ENCODE measurements around the gene ZNF536.

ZNF536 gene

DNA sequence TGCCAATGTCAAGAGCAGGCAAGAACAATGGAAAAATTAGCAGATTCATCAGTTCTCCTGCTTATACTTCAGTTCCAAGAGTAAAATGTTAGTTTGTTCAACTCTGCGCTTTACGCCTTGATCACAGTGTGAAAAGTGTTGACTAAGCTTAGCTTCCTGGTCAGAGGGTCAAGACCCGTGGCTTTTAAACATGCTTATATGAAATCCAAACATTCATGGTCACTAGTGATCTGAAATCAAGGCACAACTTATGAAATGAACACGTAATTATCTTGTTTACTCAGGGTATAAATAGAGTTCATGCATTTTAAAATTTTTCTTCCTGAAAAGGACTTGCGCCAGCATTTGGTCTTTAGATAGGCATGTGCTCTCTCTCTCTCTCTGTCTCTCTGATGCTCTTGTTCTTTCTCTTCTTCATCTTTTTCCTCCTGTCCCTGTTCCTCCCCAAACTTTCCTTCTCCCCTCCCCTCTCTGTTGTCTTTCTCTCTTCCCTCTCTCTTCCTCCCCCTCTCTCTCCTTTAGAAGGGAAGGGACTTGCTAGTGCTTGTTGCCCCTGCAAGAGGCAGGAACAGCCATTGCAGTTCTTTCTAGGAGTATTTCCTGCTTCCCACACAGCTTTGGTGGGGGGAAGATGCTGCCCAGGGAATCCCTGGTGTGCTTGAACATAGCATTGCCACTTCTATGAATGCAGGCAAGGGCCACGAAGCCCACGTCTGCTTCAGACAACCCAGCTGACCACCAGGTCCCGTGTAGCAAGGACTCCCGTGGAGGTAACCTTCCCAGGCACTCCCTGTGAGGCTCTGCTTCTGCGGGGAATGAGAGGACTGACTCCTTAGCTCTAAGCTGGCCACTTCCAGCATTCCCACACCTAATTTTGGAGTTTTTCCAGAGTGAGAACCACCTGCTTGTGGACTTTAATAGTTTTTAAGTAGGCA, 7.1 kb upstream of the ZNF536 start:
- H3K4me1 Mint-ChIP-seq = no peaks in the 10 kb centered on the region
- no peak for ATAC-seq (replicated peaks)
- H3K27ac Mint-ChIP-seq = no peak overlapping the region
- H3K4me3 Mint-ChIP-seq = no peak overlapping the region
- peaks cover 8 to 32% of the 10 kb centered on the region in 2 donors for H3K27me3 Mint-ChIP-seq
- no peaks in the 10 kb centered on the region for H3K36me3 Mint-ChIP-seq
- no peak for DNase-seq
- peaks cover 0 to 1% of the 10 kb centered on the region in 2 donors for H3K9me3 Mint-ChIP-seq

DNA sequence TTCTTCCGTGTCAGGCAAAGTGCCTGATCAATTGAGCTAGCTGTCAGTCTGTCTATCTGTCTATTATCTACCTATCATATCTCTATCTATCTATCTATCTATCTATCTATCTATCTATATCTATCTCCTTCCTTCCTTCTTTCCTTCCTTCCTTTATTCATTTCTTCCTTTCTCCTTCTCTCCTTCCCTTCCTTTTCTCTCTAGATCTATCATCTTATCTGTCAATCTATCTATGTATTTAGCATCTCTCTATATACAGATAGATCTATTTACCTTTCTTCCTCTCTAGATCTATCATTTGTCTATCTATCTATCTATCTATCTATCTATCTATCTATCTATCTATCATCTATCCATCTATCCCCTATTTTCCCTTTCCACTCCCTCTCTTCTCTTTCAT, 5.9 kb upstream of the ZNF536 start:
- H3K4me3 Mint-ChIP-seq = no peak overlapping the region
- no peaks in the 10 kb centered on the region for H3K36me3 Mint-ChIP-seq
- DNase-seq (no peak), ATAC-seq (replicated peaks) (no peak)
- peaks cover 0 to 1% of the 10 kb centered on the region in 2 donors for H3K9me3 Mint-ChIP-seq
- H3K27me3 Mint-ChIP-seq = peaks cover 1 to 21% of the 10 kb centered on the region in 2 donors
- H3K4me1 Mint-ChIP-seq = no peaks in the 10 kb centered on the region
- no peak overlapping the region for H3K27ac Mint-ChIP-seq

DNA sequence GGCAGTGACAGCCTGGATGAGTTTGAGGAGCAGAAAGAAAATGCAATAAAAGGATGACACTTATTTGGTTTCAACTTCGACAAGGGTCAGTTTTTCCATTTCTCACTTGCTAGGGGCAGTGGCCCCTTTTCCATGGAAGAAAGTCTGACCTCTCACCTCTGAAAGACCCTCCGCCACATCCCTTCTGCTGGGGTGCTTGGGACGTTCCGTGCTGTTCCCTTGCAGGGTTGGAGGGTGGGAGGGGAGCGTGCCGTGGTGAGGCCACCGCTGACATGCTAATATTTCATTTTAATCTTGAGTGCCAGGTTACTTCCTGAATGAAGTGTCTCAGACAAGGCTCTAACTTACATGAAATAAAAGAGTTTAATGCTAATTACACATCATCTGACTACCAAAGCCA, 5.2 kb upstream of the ZNF536 start:
- Mint-ChIP-seq H3K27ac (no peak overlapping the region), H3K27me3 (peaks cover 2 to 22% of the 10 kb centered on the region in 2 donors), H3K9me3 (peaks cover 0 to 1% of the 10 kb centered on the region in 2 donors), H3K36me3 (no peaks in the 10 kb centered on the region), H3K4me3 (no peak overlapping the region), H3K4me1 (no peaks in the 10 kb centered on the region)
- no peak for ATAC-seq (replicated peaks)
- no peak for DNase-seq

- H3K27ac Mint-ChIP-seq = no peak overlapping the region
- H3K36me3 Mint-ChIP-seq = no peaks in the 10 kb centered on the region
- peaks cover 0 to 1% of the 10 kb centered on the region in 2 donors for H3K9me3 Mint-ChIP-seq
- H3K4me3 Mint-ChIP-seq = no peak overlapping the region
- peaks cover 6 to 26% of the 10 kb centered on the region in 2 donors for H3K27me3 Mint-ChIP-seq
- no peaks in the 10 kb centered on the region for H3K4me1 Mint-ChIP-seq
- no peak for ATAC-seq (replicated peaks)
- DNase-seq = no peak
Observed at GRCh38 chr19:30367421-30367820, 4.8 kb upstream of the ZNF536 start.

DNA sequence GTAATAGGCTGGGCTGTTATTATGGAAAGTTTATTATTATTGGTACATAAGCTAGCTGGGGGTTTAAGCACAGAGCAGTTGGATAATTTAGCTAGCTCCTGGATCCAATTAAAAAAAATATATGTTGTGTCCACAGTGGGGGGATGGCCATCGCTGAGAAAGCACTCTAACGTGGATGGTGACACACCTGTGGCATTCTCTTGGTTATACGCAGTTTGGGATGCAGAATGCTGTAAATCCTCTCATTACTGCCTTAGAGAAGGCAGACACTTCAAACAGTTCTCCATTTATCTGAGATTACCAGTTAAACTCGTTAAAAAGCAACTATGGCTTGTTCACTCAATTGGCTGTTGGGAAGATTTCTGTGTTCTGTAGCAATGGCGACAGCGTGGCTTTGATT, 2.4 kb upstream of the ZNF536 start:
- Mint-ChIP-seq H3K27ac (no peak overlapping the region), H3K4me1 (no peaks in the 10 kb centered on the region), H3K4me3 (no peak overlapping the region), H3K27me3 (peaks cover 18 to 32% of the 10 kb centered on the region in 2 donors), H3K9me3 (peaks cover 0 to 1% of the 10 kb centered on the region in 2 donors), H3K36me3 (no peaks in the 10 kb centered on the region)
- ATAC-seq (replicated peaks) (no peak), DNase-seq (no peak)

GRCh38 chr19:30371161-30371836, 885 bp upstream of the ZNF536 start:
- H3K27me3 Mint-ChIP-seq = peaks cover 30 to 42% of the 10 kb centered on the region in 2 donors
- H3K27ac Mint-ChIP-seq = no peak overlapping the region
- DNase-seq (no peak), ATAC-seq (replicated peaks) (no peak)
- H3K36me3 Mint-ChIP-seq = no peaks in the 10 kb centered on the region
- H3K4me1 Mint-ChIP-seq = no peaks in the 10 kb centered on the region
- H3K9me3 Mint-ChIP-seq = peaks cover 0 to 2% of the 10 kb centered on the region in 2 donors
- H3K4me3 Mint-ChIP-seq = no peak overlapping the region

- H3K27ac Mint-ChIP-seq = no peak overlapping the region
- H3K9me3 Mint-ChIP-seq = peaks cover 0 to 5% of the 10 kb centered on the region in 2 donors
- H3K36me3 Mint-ChIP-seq = no peaks in the 10 kb centered on the region
- no peaks in the 10 kb centered on the region for H3K4me1 Mint-ChIP-seq
- peaks cover 43 to 48% of the 10 kb centered on the region in 2 donors for H3K27me3 Mint-ChIP-seq
- DNase-seq (no peak), ATAC-seq (replicated peaks) (no peak)
- no peak overlapping the region for H3K4me3 Mint-ChIP-seq
Observed at GRCh38 chr19:30373593-30373992, 1.4 kb downstream of the ZNF536 start.

DNA sequence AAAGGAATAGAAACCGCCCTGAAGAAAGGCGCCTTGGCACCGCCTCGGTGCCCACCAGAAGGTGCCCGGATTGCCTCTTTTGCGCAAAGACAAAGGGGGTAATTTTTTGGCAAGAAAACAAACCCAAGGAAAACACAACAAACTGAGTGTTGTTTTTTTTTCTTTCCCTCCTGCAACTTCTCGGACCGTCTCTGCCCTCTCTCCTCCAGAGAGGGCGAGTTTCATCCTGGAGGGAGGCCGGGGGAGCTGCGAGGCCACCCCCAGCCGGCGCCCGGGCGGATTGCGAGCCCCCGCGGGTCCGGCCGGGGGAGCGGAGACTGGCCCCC, 2.3 kb downstream of the ZNF536 start:
- DNase-seq (no peak), ATAC-seq (replicated peaks) (no peak)
- H3K27ac Mint-ChIP-seq = no peak overlapping the region
- peaks cover 43 to 58% of the 10 kb centered on the region in 2 donors for H3K27me3 Mint-ChIP-seq
- no peaks in the 10 kb centered on the region for H3K36me3 Mint-ChIP-seq
- no peaks in the 10 kb centered on the region for H3K4me1 Mint-ChIP-seq
- H3K9me3 Mint-ChIP-seq = peaks cover 3 to 5% of the 10 kb centered on the region in 2 donors
- no peak overlapping the region for H3K4me3 Mint-ChIP-seq

DNA sequence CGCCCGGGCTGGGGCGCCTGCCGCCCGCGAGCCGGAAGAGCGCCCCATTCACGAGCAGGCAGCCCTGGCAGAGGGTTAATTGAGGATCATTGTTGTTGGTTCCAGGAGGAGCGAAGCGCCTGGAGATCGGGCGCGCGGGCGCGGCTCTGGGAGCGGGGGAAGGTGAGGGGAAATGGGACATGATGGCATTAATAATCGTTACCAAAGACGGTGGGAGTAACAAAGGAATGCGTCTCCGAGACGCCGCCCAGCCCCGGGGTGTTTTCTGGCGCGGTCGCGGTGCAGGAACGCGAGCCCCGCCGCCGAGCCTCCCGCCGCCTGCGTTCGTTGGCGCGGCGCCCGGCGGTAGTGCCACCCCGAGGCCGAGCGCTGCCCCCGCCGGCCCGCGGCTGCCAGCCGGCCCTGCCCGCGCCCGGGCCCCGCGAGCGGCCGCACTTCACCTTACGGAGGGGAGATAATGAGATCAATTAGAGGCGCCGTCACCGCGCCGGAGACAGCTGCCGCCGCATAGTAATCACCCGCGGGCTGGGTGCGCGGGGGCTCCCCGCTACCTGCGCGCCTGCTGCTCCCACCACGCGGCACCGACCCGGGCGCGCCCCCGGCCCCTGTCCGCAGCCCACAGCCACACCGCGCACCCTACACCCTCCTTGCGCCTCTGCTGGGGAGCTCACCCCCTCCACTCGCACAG, 2.8 kb downstream of the ZNF536 start:
- DNase-seq (no peak), ATAC-seq (replicated peaks) (no peak)
- Mint-ChIP-seq H3K36me3 (no peaks in the 10 kb centered on the region), H3K27ac (no peak overlapping the region), H3K27me3 (peaks cover 43 to 58% of the 10 kb centered on the region in 2 donors), H3K9me3 (peaks cover 3 to 5% of the 10 kb centered on the region in 2 donors), H3K4me1 (no peaks in the 10 kb centered on the region), H3K4me3 (no peak overlapping the region)

GRCh38 chr19:30375553-30376031, 3.4 kb downstream of the ZNF536 start:
- H3K4me3 Mint-ChIP-seq = no peak overlapping the region
- DNase-seq = no peak
- no peaks in the 10 kb centered on the region for H3K4me1 Mint-ChIP-seq
- no peaks in the 10 kb centered on the region for H3K36me3 Mint-ChIP-seq
- H3K27ac Mint-ChIP-seq = no peak overlapping the region
- peaks cover 43 to 58% of the 10 kb centered on the region in 2 donors for H3K27me3 Mint-ChIP-seq
- ATAC-seq (replicated peaks) = no peak
- peaks cover 3 to 5% of the 10 kb centered on the region in 2 donors for H3K9me3 Mint-ChIP-seq

DNA sequence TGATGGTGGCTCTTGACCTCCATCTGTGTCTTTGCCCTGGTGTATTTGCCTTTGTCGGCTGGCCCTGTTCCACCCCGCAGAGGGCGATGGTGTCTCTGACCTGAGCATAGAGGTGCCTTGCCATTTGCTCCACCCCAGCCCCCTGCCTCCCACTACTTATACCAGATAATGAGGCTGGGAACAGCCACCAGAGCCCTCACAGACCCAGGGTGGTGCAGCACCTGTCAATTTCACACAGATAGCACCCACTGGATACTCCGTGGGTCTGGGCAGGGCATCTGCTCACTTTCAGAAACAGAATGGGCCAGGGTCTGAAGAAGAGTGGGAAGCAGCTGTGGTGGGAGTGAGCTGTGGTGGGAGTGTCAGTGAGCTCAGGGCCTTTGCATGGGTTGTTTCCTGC, 4.1 kb downstream of the ZNF536 start:
- H3K36me3 Mint-ChIP-seq = no peaks in the 10 kb centered on the region
- no peak overlapping the region for H3K27ac Mint-ChIP-seq

DNA sequence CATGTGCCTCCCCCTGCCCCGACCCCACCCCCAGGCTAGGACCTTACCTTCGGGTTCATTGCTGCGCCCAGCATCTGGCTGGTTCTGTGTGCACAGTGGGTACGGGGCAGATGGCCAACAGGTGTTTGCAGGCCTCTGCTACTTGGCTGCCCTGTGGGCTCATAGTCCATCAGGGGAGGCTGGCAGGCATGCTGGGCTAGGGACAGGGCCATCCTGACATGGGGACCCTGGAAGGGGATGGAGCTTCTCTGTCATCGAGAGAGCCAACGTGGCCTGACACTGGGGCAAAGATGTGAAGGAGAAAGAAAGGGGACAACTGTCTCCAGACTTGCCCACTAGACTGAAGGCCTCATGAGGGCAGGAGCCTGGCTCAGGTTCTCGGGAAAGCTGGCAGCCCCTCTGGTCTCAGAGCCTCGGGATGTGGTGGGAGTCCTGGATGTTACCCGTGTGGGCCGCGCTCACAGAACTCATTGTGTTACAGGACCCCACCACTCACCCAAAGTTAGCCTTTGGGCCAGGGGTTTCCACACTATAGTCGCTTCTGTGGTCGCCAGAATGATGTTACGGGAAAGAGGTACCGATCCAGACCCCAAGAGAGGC, 4.7 kb downstream of the ZNF536 start:
- Mint-ChIP-seq H3K4me1 (no peaks in the 10 kb centered on the region), H3K27ac (no peak overlapping the region), H3K36me3 (no peaks in the 10 kb centered on the region), H3K9me3 (peaks cover 3 to 7% of the 10 kb centered on the region in 2 donors), H3K27me3 (peaks cover 42 to 55% of the 10 kb centered on the region in 2 donors), H3K4me3 (no peak overlapping the region)
- no peak for ATAC-seq (replicated peaks)
- no peak for DNase-seq

More for the DNA sequence above, 4.1 kb downstream of the ZNF536 start:
- Mint-ChIP-seq H3K9me3 (peaks cover 3 to 6% of the 10 kb centered on the region in 2 donors), H3K4me3 (no peak overlapping the region), H3K4me1 (no peaks in the 10 kb centered on the region), H3K27me3 (peaks cover 43 to 58% of the 10 kb centered on the region in 2 donors)
- no peak for ATAC-seq (replicated peaks)
- no peak for DNase-seq

- H3K27ac Mint-ChIP-seq = no peak overlapping the region
- no peak overlapping the region for H3K4me3 Mint-ChIP-seq
- DNase-seq (no peak), ATAC-seq (replicated peaks) (no peak)
- peaks cover 28 to 38% of the 10 kb centered on the region in 2 donors for H3K27me3 Mint-ChIP-seq
- H3K4me1 Mint-ChIP-seq = no peaks in the 10 kb centered on the region
- peaks cover 7% of the 10 kb centered on the region in 2 donors for H3K9me3 Mint-ChIP-seq
- no peaks in the 10 kb centered on the region for H3K36me3 Mint-ChIP-seq
Observed at GRCh38 chr19:30378701-30379100, 6.5 kb downstream of the ZNF536 start.

Data from stimulated activated naive B cell treated with anti-CD40 and anti-IgM and Interleukin-4, amounts not matched to agents 10 μg/mL and 1 μg/mL and 100 μg/mL, for 72 hours (primary cell).